Heart left ventricle (tissue), 16 donors: ENCODE measurements around the gene GSX1. TPM values are rescaled to one million over a fixed set of nuclear protein-coding genes. Genes with fewer than 3 reads are reported as not detected.

ENCODE experiments used
- ATAC-seq, 4 donors: fragments of 200-7000 bp; cut with Tn5 transposase; one replicate each; pipeline ENCODE4 v1.9.1; 2020 to 2022; ENCODE audit warnings: moderate library complexity in 4 of 4, mild to moderate bottlenecking in 3 of 4, moderate number of reproducible peaks in 1 of 4
- DNase-seq, 5 donors: peaks; one replicate each; pipeline ENCODE4 v3.0.0-alpha.2; 2020
- H3K27ac ChIP-seq, 12 donors: fragments of 200-600 bp; sonication (generic) in 4 of 12; one replicate each; pipeline versions ENCODE4 v1.5.0 to v1.8.0; 2016 to 2022; ENCODE audit warnings: mild to moderate bottlenecking in 2 of 12
- H3K27me3 ChIP-seq, 9 donors: fragments of 200-600 bp; sonication (generic) in 2 of 9; one replicate each; pipeline versions ENCODE4 v1.5.1 to v1.8.0; 2016 to 2022; ENCODE audit warnings: mild to moderate bottlenecking in 3 of 9
- H3K36me3 ChIP-seq, 9 donors: fragments of 200-600 bp; sonication (generic) in 2 of 9; one replicate each; pipeline versions ENCODE4 v1.5.0 to v1.8.0; 2018 to 2022; ENCODE audit warnings: mild to moderate bottlenecking in 2 of 9
- H3K4me1 ChIP-seq, 12 donors: fragments of 200-600 bp; sonication (generic) in 4 of 12; one replicate each; pipeline versions ENCODE4 v1.5.0 to v1.8.0; 2016 to 2022; ENCODE audit warnings: mild to moderate bottlenecking in 3 of 12
- H3K4me3 ChIP-seq, 12 donors: fragments of 200-600 bp; sonication (generic) in 4 of 12; one replicate each; pipeline versions ENCODE4 v1.5.0 to v1.8.0; 2017 to 2022; ENCODE audit warnings: mild to moderate bottlenecking in 9 of 12, moderate library complexity in 4 of 12
- H3K9me3 ChIP-seq, 12 donors: fragments of 200-600 bp; sonication (generic) in 4 of 12; one replicate each; pipeline versions ENCODE4 v1.5.0 to v1.8.0; 2016 to 2022; ENCODE audit warnings: mild to moderate bottlenecking in 1 of 12
- CTCF ChIP-seq, 12 donors: fragments of 200-600 bp; sonication (generic) in 4 of 12; IDR thresholded peaks; one replicate each; pipeline versions ENCODE4 v1.5.0 to v1.8.0; 2018 to 2022; ENCODE audit warnings: antibody characterized with exemption in 12 of 12, mild to moderate bottlenecking in 5 of 12
- POLR2A ChIP-seq, 2 donors: fragments of 450-650 bp; IDR thresholded peaks; one replicate each; pipeline ENCODE4 v1.6.1; 2017; ENCODE audit warnings: antibody characterized with exemption in 2 of 2, mild to moderate bottlenecking in 2 of 2, moderate library complexity in 2 of 2
- WGBS, 4 donors: extraction: QIAGEN DNeasy Blood & Tissue Kit in 2 of 4; methylation state at CpG; one replicate each; pipeline versions ENCODE4 v1.1.5 to v1.1.7; 2013 to 2018; 5-methylcytosine and 5-hydroxymethylcytosine counted together
- intact Hi-C, 10 donors: fragments of 100-400 bp; cut with DNase I; formaldehyde crosslinking; loops; one replicate each; pipeline versions ENCODE4 v1.11.1 to v1.14.2; 2022
- polyA plus RNA-seq, 2 donors: library from polyadenylated mRNA; stranded (reverse); fragments of 200-250 nt; gene quantifications; one replicate each; pipeline ENCODE4 v1.2.3, GENCODE V29; 2013
- total RNA-seq, 9 donors: library from RNA; depleted of rRNA in 2 of 9; stranded (reverse); fragments of >200 nt in 2 of 9; fragmentation: NEBNext Ultra II Directional in 3 of 9; extraction: Animal tissue kit (Norgen Biotek cat#: 25700) in 3 of 9; gene quantifications; one replicate each; pipeline versions ENCODE4 v1.1.0 to v1.2.4, GENCODE V29; 2016 to 2023
- donor health status: ischemic (EF 13 %, LVEDD 7.1; RV severe dilation, severe dysfunction).
- donor health status: healthy with polysubstance abuse.
- donor health status: DM: no; HTN: yes; CAD: no.
- donor health status: DM: no; HTN: no; CAD: no.
- donor health status: ischemic (EF 25% LVEDD 6.9; RV normal size, moderate dysfunction).
- donor health status: ischemic (EF 25% LVEDD 5.7; RV mildly dilated, moderate dysfunction).
- donor health status: healthy.
- donor health status: DM: yes; HTN: yes; CAD: no.
- donor health status: ischemic (EF 35%, LVEDD 5.7; RV mildly dilated, moderate dysfunction).
- donor health status: nonischemic (EF 11% LVEDD 7.7; RV severe dilation, severe dysfunction).
- donor health status: DM: yes; HTN: yes; CAD: no.
- donor health status: PGD.
- donor health status: ischemic (EF 29% LVEDD 5.4; RV normal size, mild dysfunction).
- donor health status: nonischemic (EF 23%, LVEDD 6.1; RV moderate dilation, normal function).

The GSX1 gene
- total and polyA plus RNA-seq, 11 donors = not detected

GRCh38 chr13:27842571-27842970 is 50.3 kb downstream of the GSX1 start:
- intact Hi-C loops = no loop called here

More at GRCh38 chr13:27842571-27842970, 50.3 kb downstream of the GSX1 start:
- Histone ChIP-seq H3K27ac (no peak overlapping the region), H3K4me3 (no peak overlapping the region), H3K9me3 (peaks cover 0 to 10% (median 0%) of the 10 kb centered on the region in 12 donors), H3K4me1 (no peaks in the 10 kb centered on the region), H3K27me3 (peaks cover 0 to 41% (median 14%) of the 10 kb centered on the region in 9 donors), H3K36me3 (no peaks in the 10 kb centered on the region)
- no peak for ATAC-seq
- DNase-seq = no peak
- WGBS, 4 donors = 71 to 90% (median 79%) methylated on average over 2 of the region's 2 CpGs
- TF ChIP-seq CTCF (IDR thresholded peaks at IDR 0.05) = no peak
- no peak for TF ChIP-seq POLR2A (IDR thresholded peaks at IDR 0.05)

Other genes with a start within 250 kb of the GSX1 start
- 10 to 100 TPM; 10.7 to 18.7 (median 14.9) TPM for gene LNX2, start 172.0 kb upstream of the GSX1 start, total RNA-seq
- gene LNX2, start 172.0 kb upstream of the GSX1 start, polyA plus RNA-seq = 1 to 10 TPM; 3.6 to 9.3 TPM
- gene POLR1D, start 170.6 kb upstream of the GSX1 start, total RNA-seq = 100 to 1,000 TPM in 2 of 9 donors, 10 to 100 TPM in 7; 70.1 to 103 (median 87.4) TPM
- 100 to 1,000 TPM in 1 of 2 donors, 10 to 100 TPM in 1; 68.4 to 152 TPM for gene POLR1D, start 170.6 kb upstream of the GSX1 start, polyA plus RNA-seq
- gene PDX1, start 127.5 kb downstream of the GSX1 start, total RNA-seq = not detected
- gene PDX1, start 127.5 kb downstream of the GSX1 start, polyA plus RNA-seq = not detected
- gene CDX2, start 176.8 kb downstream of the GSX1 start, total RNA-seq = not detected
- not detected for gene CDX2, start 176.8 kb downstream of the GSX1 start, polyA plus RNA-seq
- not detected for gene URAD, start 196.2 kb downstream of the GSX1 start, total RNA-seq
- gene URAD, start 196.2 kb downstream of the GSX1 start, polyA plus RNA-seq = not detected